ENCODE data around the gene FRAS1. TPM values are rescaled to one million over a fixed set of nuclear protein-coding genes. Genes with fewer than 3 reads are reported as not detected.
A peak's percentile ranks its signal among the peaks of the same experiment; 100 is the strongest.

Gene FRAS1
- total RNA-seq, 1 experiment from 2014 or later: 13.1 TPM

DNA sequence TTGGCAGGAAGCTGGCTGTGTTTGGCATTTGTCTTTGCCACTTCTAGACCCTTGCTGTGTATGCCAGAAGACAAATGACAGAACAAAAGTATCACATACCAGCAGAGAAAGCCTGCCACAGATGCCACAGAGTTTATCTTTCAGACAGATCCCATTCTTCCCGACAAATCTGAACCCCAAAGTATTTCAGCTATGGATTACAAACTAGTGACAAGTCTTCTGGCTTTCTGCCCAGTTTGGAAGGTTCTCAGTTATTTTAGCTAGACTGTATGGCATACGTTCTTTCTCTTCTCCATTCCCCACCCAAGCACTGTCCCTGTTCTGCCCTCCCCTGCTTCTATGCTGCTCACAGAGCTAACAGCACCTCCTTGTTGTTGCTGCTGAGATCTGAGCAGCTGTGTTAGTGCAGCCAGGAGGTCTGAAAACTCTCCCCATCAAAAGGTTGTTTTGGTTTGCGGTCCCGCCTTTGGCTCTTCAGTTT lies 236.7 kb downstream of the FRAS1 start:
- intact Hi-C loops (cut with micrococcal nuclease; ENCODE audit: unreplicated experiment): loop anchor here (1.0 to 5.0 kb wide), 5 partner anchors 115 to 273 kb away; partner anchors contain the start of gene ANXA3
- H3K36me3 ChIP-seq (ENCODE audit: low read depth): no peaks in the 10 kb centered on the region
- no peaks in the 10 kb centered on the region for H3K9me3 ChIP-seq (ENCODE audit: insufficient read depth, low read depth)
- no peaks in the 10 kb centered on the region for H3K27me3 ChIP-seq (ENCODE audit: insufficient read depth, low read depth)
- CTCF ChIA-PET: interaction anchor here (0.6 to 1.7 kb wide), 3 partner anchors 11 to 237 kb away, joined by 3 to 15 read pairs (median 5); no protein-coding TSS in a partner anchor
- H3K4me1 ChIP-seq (replicated peaks; ENCODE audit: insufficient read depth): peaks cover 30% of the 10 kb centered on the region
- no peak overlapping the region for H3K4me3 ChIP-seq
- H2AFZ ChIP-seq: no peak overlapping the region
- no TSS peak for BruUV-seq (replicated peaks)
- H3K79me2 ChIP-seq (ENCODE audit: low read depth): no peaks in the 10 kb centered on the region
- peak overlapping the region; percentile 58 for H3K27ac ChIP-seq
- H3K4me2 ChIP-seq: peak overlapping the region; percentile 32
- no peaks in the 10 kb centered on the region for H4K20me1 ChIP-seq (ENCODE audit: insufficient read depth)
- POLR2A ChIA-PET (ENCODE audit: unreplicated experiment): interaction anchor here (0.6 to 0.7 kb wide), 4 partner anchors 87 to 640 kb away, joined by 3 to 4 read pairs (median 4); no protein-coding TSS in a partner anchor
- DNase-seq: peak; percentile 63 to 67
- H3F3A ChIP-seq (ENCODE audit: insufficient read depth, low read depth): peaks cover 12% of the 10 kb centered on the region; the same call in 1 of the 2 replicates
- no peaks in the 10 kb centered on the region for H3K9me2 ChIP-seq (ENCODE audit: insufficient read depth)
- TF ChIP-seq CTCF (conservative IDR thresholded peaks at IDR 0.05) (no peak), EZH2 (IDR thresholded peaks at IDR 0.05; ENCODE audit: low read depth) (no peak)

DNA sequence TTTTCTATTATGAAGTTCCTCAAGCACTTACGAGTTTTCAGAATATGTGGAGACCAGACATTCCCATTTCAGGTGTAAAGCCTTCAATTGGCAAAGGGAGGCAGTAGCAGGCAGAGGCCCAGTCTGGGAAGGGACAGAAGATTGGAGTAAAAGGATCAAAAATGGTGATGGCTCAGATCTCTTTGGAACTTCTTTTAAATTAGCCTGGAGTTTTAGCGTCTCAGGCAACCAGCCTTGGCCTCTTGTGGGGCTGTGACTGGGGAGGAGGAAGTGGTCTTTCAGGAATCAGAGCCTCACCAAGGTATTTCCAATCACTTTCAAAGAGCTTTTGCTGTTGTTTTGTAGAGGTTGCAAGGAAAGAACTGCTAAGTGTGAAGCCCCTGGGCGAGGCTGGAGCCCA lies 239.1 kb downstream of the FRAS1 start:
- Histone ChIP-seq H3K36me3 (ENCODE audit: low read depth) (no peaks in the 10 kb centered on the region), H3K79me2 (ENCODE audit: low read depth) (no peaks in the 10 kb centered on the region), H3K4me2 (no peak overlapping the region), H3F3A (ENCODE audit: insufficient read depth, low read depth) (peaks cover 12% of the 10 kb centered on the region; the same call in 1 of the 2 replicates), H3K27me3 (ENCODE audit: insufficient read depth, low read depth) (no peaks in the 10 kb centered on the region), H4K20me1 (ENCODE audit: insufficient read depth) (no peaks in the 10 kb centered on the region), H3K4me1 (replicated peaks; ENCODE audit: insufficient read depth) (peaks cover 34% of the 10 kb centered on the region), H3K27ac (no peak overlapping the region), H3K9me3 (ENCODE audit: insufficient read depth, low read depth) (no peaks in the 10 kb centered on the region), H3K9me2 (ENCODE audit: insufficient read depth) (no peaks in the 10 kb centered on the region), H3K4me3 (no peak overlapping the region), H2AFZ (no peak overlapping the region)
- no peak for DNase-seq
- TF ChIP-seq CTCF (conservative IDR thresholded peaks at IDR 0.05) (no peak), EZH2 (IDR thresholded peaks at IDR 0.05; ENCODE audit: low read depth) (no peak)
- intact Hi-C loops (cut with micrococcal nuclease; ENCODE audit: unreplicated experiment): no loop called here
- ChIA-PET POLR2A (ENCODE audit: unreplicated experiment) (no interaction called here), CTCF (no interaction called here)
- no TSS peak for BruUV-seq (replicated peaks)

DNA sequence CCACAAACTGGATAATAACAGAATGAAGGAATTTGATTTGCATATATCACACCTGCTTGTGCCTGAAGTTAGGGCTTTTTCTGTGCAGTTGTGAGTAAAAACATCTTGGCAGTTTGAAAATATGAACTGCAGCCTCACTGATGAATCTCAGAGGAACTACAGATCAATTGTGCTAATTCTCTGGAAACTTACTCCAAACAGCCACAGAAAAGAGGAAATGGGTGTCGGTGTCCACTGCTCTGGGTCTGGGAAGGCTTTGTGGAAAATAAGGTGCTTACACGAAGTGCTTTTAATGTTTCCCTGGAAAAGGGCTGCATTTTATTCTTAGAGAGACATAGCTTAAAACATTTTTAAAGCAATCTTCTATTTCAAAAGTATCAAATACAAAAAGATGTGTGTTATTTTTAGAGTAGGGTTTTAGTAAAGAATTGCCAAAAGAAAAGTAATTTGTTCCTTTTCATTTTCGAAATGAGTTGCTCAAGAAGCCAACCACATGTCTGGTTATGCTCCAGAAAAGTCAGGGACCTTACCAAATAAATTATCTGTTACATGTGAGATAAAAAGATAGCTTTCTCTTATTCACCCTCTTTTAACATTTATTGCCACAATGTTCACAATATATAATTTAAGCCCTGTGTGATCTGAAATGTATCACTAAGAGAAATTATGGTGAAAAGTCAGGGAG lies 240.1 kb downstream of the FRAS1 start:
- no peak for TF ChIP-seq EZH2 (IDR thresholded peaks at IDR 0.05; ENCODE audit: low read depth)
- no peak for TF ChIP-seq CTCF (conservative IDR thresholded peaks at IDR 0.05)
- BruUV-seq (replicated peaks): no TSS peak
- H3K79me2 ChIP-seq (ENCODE audit: low read depth): no peaks in the 10 kb centered on the region
- POLR2A ChIA-PET (ENCODE audit: unreplicated experiment): interaction anchor here (0.6 kb wide), 1 partner anchor 57 kb away, joined by 9 read pairs; no protein-coding TSS in a partner anchor
- no peaks in the 10 kb centered on the region for H3K27me3 ChIP-seq (ENCODE audit: insufficient read depth, low read depth)
- no peaks in the 10 kb centered on the region for H3K9me3 ChIP-seq (ENCODE audit: insufficient read depth, low read depth)
- H3K4me3 ChIP-seq: no peak overlapping the region
- no peaks in the 10 kb centered on the region for H3K9me2 ChIP-seq (ENCODE audit: insufficient read depth)
- DNase-seq: no peak
- no peaks in the 10 kb centered on the region for H4K20me1 ChIP-seq (ENCODE audit: insufficient read depth)
- peaks cover 12% of the 10 kb centered on the region; the same call in 1 of the 2 replicates for H3F3A ChIP-seq (ENCODE audit: insufficient read depth, low read depth)
- intact Hi-C loops (cut with micrococcal nuclease; ENCODE audit: unreplicated experiment): no loop called here
- no peak overlapping the region for H2AFZ ChIP-seq
- H3K4me2 ChIP-seq: no peak overlapping the region
- peaks cover 33% of the 10 kb centered on the region for H3K4me1 ChIP-seq (replicated peaks; ENCODE audit: insufficient read depth)
- H3K36me3 ChIP-seq (ENCODE audit: low read depth): no peaks in the 10 kb centered on the region
- CTCF ChIA-PET: no interaction called here
- no peak overlapping the region for H3K27ac ChIP-seq
